ENCODE results near the gene CHPT1. TPM values are rescaled to one million over a fixed set of nuclear protein-coding genes. Genes with fewer than 3 reads are reported as not detected.

The CHPT1 gene
- total RNA-seq, 1 donor from 2014 or later, result 132 TPM

DNA sequence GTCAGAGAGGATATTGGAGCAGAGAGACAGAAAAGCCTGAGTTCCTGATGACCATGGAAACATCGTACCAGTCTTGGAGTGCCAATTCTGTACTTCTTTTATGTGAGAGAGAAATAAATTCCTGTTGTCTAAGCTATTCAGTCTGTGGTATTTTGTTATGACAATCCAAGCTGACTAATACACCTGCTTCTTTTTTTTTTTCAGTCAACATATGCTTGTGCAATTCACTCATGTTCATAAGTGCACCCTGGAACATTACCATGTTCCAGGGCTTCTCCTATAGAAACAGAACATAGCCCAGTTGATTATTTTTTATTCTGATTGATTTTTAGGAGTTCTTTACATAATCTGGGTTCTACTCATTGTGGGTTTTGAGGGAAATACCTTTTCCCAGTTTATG lies 1.7 kb upstream of the CHPT1 start:
- H3K36me3 ChIP-seq, result no peaks in the 10 kb centered on the region
- TF ChIP-seq CTCF (IDR thresholded peaks at IDR 0.05; ENCODE audit: borderline replicate concordance), result no peak
- peak overlapping the region; percentile 99 for H3K27ac ChIP-seq (replicated peaks)
- no peak for DNase-seq
- no peaks in the 10 kb centered on the region for H3K27me3 ChIP-seq (ENCODE audit: low read depth)
- peaks cover 50% of the 10 kb centered on the region for H3K4me1 ChIP-seq
- H3K9me3 ChIP-seq (replicated peaks), result no peaks in the 10 kb centered on the region
- no peak overlapping the region for H3K4me3 ChIP-seq
- intact Hi-C loops (cut with micrococcal nuclease), result no loop called here

GRCh38 chr12:101696251-101697196 lies 916 bp upstream of the CHPT1 start:
- H3K36me3 ChIP-seq, result no peaks in the 10 kb centered on the region
- H3K27me3 ChIP-seq (ENCODE audit: low read depth), result no peaks in the 10 kb centered on the region
- H3K27ac ChIP-seq (replicated peaks), result peak overlapping the region; percentile 99
- peaks cover 59% of the 10 kb centered on the region for H3K4me1 ChIP-seq
- H3K9me3 ChIP-seq (replicated peaks), result no peaks in the 10 kb centered on the region
- intact Hi-C loops (cut with micrococcal nuclease), result no loop called here
- H3K4me3 ChIP-seq, result peak overlapping the region; percentile 89
- no peak for TF ChIP-seq CTCF (IDR thresholded peaks at IDR 0.05; ENCODE audit: borderline replicate concordance)
- DNase-seq, result peak; percentile 70

GRCh38 chr12:101697930-101698799 lies 725 bp downstream of the CHPT1 start:
- Histone ChIP-seq H3K9me3 (replicated peaks) (no peaks in the 10 kb centered on the region), H3K36me3 (peaks cover 2% of the 10 kb centered on the region), H3K4me1 (peaks cover 75% of the 10 kb centered on the region), H3K4me3 (peak overlapping the region; percentile 89), H3K27ac (replicated peaks) (peak overlapping the region; percentile 99), H3K27me3 (ENCODE audit: low read depth) (no peaks in the 10 kb centered on the region)
- TF ChIP-seq CTCF (IDR thresholded peaks at IDR 0.05; ENCODE audit: borderline replicate concordance), result no peak
- peak; percentile 64 for DNase-seq
- intact Hi-C loops (cut with micrococcal nuclease), result no loop called here

DNA sequence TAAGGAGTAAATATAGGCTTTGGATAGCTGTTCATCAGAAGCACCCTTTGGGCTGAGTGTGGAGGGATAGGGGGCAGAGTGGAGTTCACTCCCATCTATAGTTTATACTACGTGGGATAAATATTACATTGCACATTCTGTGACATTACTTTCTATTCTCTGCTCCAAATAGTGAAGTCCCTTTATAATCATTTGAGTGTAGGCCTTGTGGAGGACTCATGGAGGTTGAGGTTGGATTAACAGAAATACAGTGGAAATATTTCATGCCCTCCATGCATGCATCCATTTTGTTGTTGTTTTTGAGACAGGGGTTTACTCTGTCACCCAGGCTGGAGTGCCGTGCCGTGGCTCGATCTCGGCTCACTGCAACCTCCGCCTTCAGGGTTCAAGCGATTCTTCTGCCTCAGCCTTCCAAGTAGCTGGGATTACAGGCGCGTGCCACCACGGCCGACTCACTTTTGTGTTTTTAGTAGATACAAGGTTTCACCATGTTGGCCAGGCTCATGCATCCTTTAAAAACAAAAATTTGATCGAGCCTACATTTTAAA lies 1.4 kb downstream of the CHPT1 start:
- DNase-seq, result no peak

More for the DNA sequence above, 1.4 kb downstream of the CHPT1 start:
- Histone ChIP-seq H3K9me3 (replicated peaks) (no peaks in the 10 kb centered on the region), H3K27me3 (ENCODE audit: low read depth) (no peaks in the 10 kb centered on the region), H3K4me3 (peak overlapping the region; percentile 89), H3K36me3 (peaks cover 4% of the 10 kb centered on the region), H3K4me1 (peaks cover 81% of the 10 kb centered on the region), H3K27ac (replicated peaks) (peak overlapping the region; percentile 99)
- peak; percentile 22 for TF ChIP-seq CTCF (IDR thresholded peaks at IDR 0.05; ENCODE audit: borderline replicate concordance)
- intact Hi-C loops (cut with micrococcal nuclease), result no loop called here

Measured in left ventricle myocardium inferior (tissue), 1 donor.